ENCODE results near the gene F5. TPM values are rescaled to one million over a fixed set of nuclear protein-coding genes. Genes with fewer than 3 reads are reported as not detected.

The F5 gene
- polyA plus RNA-seq, 10 donors = 0.03 to 1.3 (median 0.23) TPM

- peak; percentile 18 to 53 (median 21) for DNase-seq
Measured at GRCh38 chr1:169483500-169483966, 102.7 kb downstream of the F5 start.

GRCh38 chr1:169479363-169480066 lies 106.8 kb downstream of the F5 start:
- DNase-seq = no peak

- DNase-seq = no peak
Measured at GRCh38 chr1:169478094-169478672, 108.1 kb downstream of the F5 start.

- no peak for DNase-seq
Measured at GRCh38 chr1:169475806-169476387, 110.4 kb downstream of the F5 start.

- DNase-seq = no peak
Measured at GRCh38 chr1:169474302-169474995, 111.8 kb downstream of the F5 start.

- no peak for DNase-seq
Measured at GRCh38 chr1:169473347-169473746, 112.9 kb downstream of the F5 start.

GRCh38 chr1:169472738-169473137 lies 113.5 kb downstream of the F5 start:
- no peak for DNase-seq

GRCh38 chr1:169468982-169469381 lies 117.3 kb downstream of the F5 start:
- no peak for DNase-seq

- DNase-seq = peak in 2 of 3 donors; percentile 35 to 61
Measured at GRCh38 chr1:169466259-169467230, 119.7 kb downstream of the F5 start.

GRCh38 chr1:169465281-169465680 lies 121.0 kb downstream of the F5 start:
- no peak for DNase-seq

Other genes starting within 250 kb of the F5 start
- gene NME7, start 218.7 kb downstream of the F5 start, polyA plus RNA-seq (ENCODE audit: insufficient read length in 10 of 10) = 10 to 100 TPM; 17.6 to 24.3 (median 21.5) TPM
- gene BLZF1, start 218.3 kb downstream of the F5 start, polyA plus RNA-seq (ENCODE audit: insufficient read length in 10 of 10) = 10 to 100 TPM; 17.4 to 21.6 (median 20.0) TPM
- gene CCDC181, start 159.0 kb downstream of the F5 start, polyA plus RNA-seq (ENCODE audit: insufficient read length in 10 of 10) = 1 to 10 TPM in 9 of 10 donors, under 1 TPM in 1; 0.77 to 1.4 (median 1.2) TPM
- 1 to 10 TPM; 5.7 to 8.2 (median 7.7) TPM for gene SLC19A2, start 100.5 kb downstream of the F5 start, polyA plus RNA-seq (ENCODE audit: insufficient read length in 10 of 10)
- gene SELP, start 43.6 kb upstream of the F5 start, polyA plus RNA-seq (ENCODE audit: insufficient read length in 10 of 10) = 1 to 10 TPM in 7 of 10 donors, under 1 TPM in 3; 0.18 to 2.7 (median 1.1) TPM
- gene SELL, start 125.1 kb upstream of the F5 start, polyA plus RNA-seq (ENCODE audit: insufficient read length in 10 of 10) = 10 to 100 TPM in 1 of 10 donors, 1 to 10 TPM in 9; 1.0 to 17.6 (median 3.2) TPM
- 10 to 100 TPM in 1 of 10 donors, 1 to 10 TPM in 7, under 1 TPM in 2; 0.61 to 17.4 (median 2.2) TPM for gene SELE, start 147.6 kb upstream of the F5 start, polyA plus RNA-seq (ENCODE audit: insufficient read length in 10 of 10)
- gene METTL18, start 208.4 kb upstream of the F5 start, polyA plus RNA-seq (ENCODE audit: insufficient read length in 10 of 10) = 1 to 10 TPM; 6.3 to 9.5 (median 8.3) TPM